Stomach (tissue), 9 donors: ENCODE results near the gene LIPA. TPM values are rescaled to one million over a fixed set of nuclear protein-coding genes. Genes with fewer than 3 reads are reported as not detected.
"Not testable (repeated sequence)": the region's sequence is repeated elsewhere in the genome, so short reads cannot be mapped to it uniquely, and the experiment has no call there.

ENCODE experiments used
- DNase-seq, 2 donors: peaks; one replicate each; pipeline versions ENCODE4 v3.0.0 to v3.0.0-alpha.2; 2013 to 2019
- H3K27ac ChIP-seq, 5 donors: fragments of 200-600 bp in 4 of 5; sonication (generic) in 4 of 5; one replicate each; pipeline ENCODE4 v1.5.1; 2013 to 2019; ENCODE audit warnings: mild to moderate bottlenecking in 1 of 5, moderate library complexity in 1 of 5
- H3K27me3 ChIP-seq, 3 donors: fragments of 200-600 bp; sonication (generic); one replicate each; pipeline ENCODE4 v1.5.1; 2017 to 2019; ENCODE audit warnings: mixed run types in 1 of 3
- H3K36me3 ChIP-seq, 4 donors: fragments of 200-600 bp; sonication (generic); 1 replicate in 3 of 4; 2 replicates in 1 of 4; pipeline ENCODE4 v1.5.1; 2016 to 2019
- H3K4me1 ChIP-seq, 4 donors: fragments of 200-600 bp; sonication (generic); one replicate each; pipeline ENCODE4 v1.5.1; 2016 to 2019
- H3K4me3 ChIP-seq, 4 donors: fragments of 200-600 bp; sonication (generic) in 3 of 4; one replicate each; pipeline ENCODE4 v1.5.1; 2016 to 2019; ENCODE audit warnings: mild to moderate bottlenecking in 1 of 4
- H3K9me3 ChIP-seq, 4 donors: fragments of 200-600 bp; sonication (generic); one replicate each; pipeline ENCODE4 v1.5.1; 2016 to 2019
- EP300 ChIP-seq: sonication (generic); formaldehyde crosslinking; IDR thresholded peaks from one replicate; pipeline ENCODE4 v1.6.1; 2017; ENCODE audit warnings: antibody characterized with exemption
- POLR2A ChIP-seq, 4 donors: fragments of 450-650 bp; IDR thresholded peaks; one replicate each; pipeline ENCODE4 v1.6.1; 2016; ENCODE audit warnings: antibody characterized with exemption in 4 of 4, control low read depth in 2 of 4, mild to moderate bottlenecking in 1 of 4, moderate library complexity in 1 of 4
- POLR2AphosphoS5 ChIP-seq, 3 donors: sonication (generic); formaldehyde crosslinking; IDR thresholded peaks; one replicate each; pipeline ENCODE4 v1.6.1; 2016; ENCODE audit warnings: antibody characterized with exemption in 3 of 3
- WGBS, 5 donors: extraction: QIAGEN DNeasy Blood & Tissue Kit in 3 of 5; methylation state at CpG; one replicate each; pipeline versions ENCODE4 v1.1.5 to v1.1.7; 2013 to 2018; 5-methylcytosine and 5-hydroxymethylcytosine counted together
- intact Hi-C: fragments of 100-400 bp; cut with DNase I; formaldehyde crosslinking; loops from one replicate; pipeline ENCODE4 v1.15.1; 2023; ENCODE audit warnings: low total_unique reads
- polyA plus RNA-seq, 3 donors: library from polyadenylated mRNA; stranded (reverse); fragments of 200-250 nt; gene quantifications; one replicate each; pipeline ENCODE4 v1.2.3, GENCODE V29; 2013
- total RNA-seq, 5 donors: library from RNA; depleted of rRNA; stranded (reverse); fragments of >200 nt; gene quantifications; one replicate each; pipeline versions ENCODE4 v1.1.0 to v1.2.3, GENCODE V29; 2014 to 2016
- TF ChIP-seq, protein P1 (sequence below), 7 experiments: fragments of 450-650 bp in 4 of 7; fragments of 200-600 bp in 3 of 7; sonication (generic) in 3 of 7; IDR thresholded peaks; one replicate each; pipeline ENCODE4 v1.5.1; 2016 to 2019; ENCODE audit warnings: antibody characterized with exemption in 7 of 7, control low read depth in 2 of 7, mild to moderate bottlenecking in 1 of 7
- donor health status: healthy with polysubstance abuse.
- donor health status: Bipolar disorder and iron deficiency.
- donor health status: healthy.

LIPA gene
- total and polyA plus RNA-seq, 8 donors: 1.8 to 65.9 (median 13.0) TPM

DNA sequence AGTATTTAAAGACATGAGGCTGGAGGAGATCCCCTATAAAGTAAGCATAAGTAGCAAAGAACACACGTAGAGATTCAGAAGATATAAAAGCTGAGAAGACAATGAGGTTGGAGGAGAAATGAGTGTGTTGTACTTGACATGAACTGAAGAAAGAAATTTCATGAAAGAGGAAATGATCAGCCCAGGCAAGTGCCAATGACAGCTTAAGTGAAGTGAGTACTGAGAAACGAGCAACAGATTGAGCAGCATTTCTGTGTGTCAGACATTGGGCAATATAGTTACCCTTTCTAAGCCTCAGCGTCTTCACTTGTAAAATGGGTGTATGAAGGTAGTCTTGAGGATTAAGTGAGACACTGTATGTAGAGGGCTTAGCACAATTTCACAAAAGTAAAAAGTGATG is 4.8 kb upstream of the LIPA start:
- H3K27ac ChIP-seq: peak overlapping the region in 1 of 5 donors; percentile 28
- no peak for DNase-seq
- no peaks in the 10 kb centered on the region for H3K27me3 ChIP-seq
- peaks cover 0 to 7% (median 3%) of the 10 kb centered on the region in 4 donors for H3K9me3 ChIP-seq
- intact Hi-C loops: loop anchor here (10.0 kb wide), 1 partner anchor 138 kb away; the partner anchor contains the start of gene IFIT1
- WGBS, 5 donors: 72 to 79% (median 74%) methylated on average over 3 of the region's 3 CpGs
- H3K4me1 ChIP-seq: peaks cover 5 to 15% (median 9%) of the 10 kb centered on the region in 4 donors
- TF ChIP-seq, protein P1, sequence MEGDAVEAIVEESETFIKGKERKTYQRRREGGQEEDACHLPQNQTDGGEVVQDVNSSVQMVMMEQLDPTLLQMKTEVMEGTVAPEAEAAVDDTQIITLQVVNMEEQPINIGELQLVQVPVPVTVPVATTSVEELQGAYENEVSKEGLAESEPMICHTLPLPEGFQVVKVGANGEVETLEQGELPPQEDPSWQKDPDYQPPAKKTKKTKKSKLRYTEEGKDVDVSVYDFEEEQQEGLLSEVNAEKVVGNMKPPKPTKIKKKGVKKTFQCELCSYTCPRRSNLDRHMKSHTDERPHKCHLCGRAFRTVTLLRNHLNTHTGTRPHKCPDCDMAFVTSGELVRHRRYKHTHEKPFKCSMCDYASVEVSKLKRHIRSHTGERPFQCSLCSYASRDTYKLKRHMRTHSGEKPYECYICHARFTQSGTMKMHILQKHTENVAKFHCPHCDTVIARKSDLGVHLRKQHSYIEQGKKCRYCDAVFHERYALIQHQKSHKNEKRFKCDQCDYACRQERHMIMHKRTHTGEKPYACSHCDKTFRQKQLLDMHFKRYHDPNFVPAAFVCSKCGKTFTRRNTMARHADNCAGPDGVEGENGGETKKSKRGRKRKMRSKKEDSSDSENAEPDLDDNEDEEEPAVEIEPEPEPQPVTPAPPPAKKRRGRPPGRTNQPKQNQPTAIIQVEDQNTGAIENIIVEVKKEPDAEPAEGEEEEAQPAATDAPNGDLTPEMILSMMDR (IDR thresholded peaks at IDR 0.05): no peak
- TF ChIP-seq POLR2A (IDR thresholded peaks at IDR 0.05) (no peak), POLR2AphosphoS5 (IDR thresholded peaks at IDR 0.05) (no peak), EP300 (no peak)
- no peaks in the 10 kb centered on the region for H3K36me3 ChIP-seq
- H3K4me3 ChIP-seq: no peak overlapping the region

DNA sequence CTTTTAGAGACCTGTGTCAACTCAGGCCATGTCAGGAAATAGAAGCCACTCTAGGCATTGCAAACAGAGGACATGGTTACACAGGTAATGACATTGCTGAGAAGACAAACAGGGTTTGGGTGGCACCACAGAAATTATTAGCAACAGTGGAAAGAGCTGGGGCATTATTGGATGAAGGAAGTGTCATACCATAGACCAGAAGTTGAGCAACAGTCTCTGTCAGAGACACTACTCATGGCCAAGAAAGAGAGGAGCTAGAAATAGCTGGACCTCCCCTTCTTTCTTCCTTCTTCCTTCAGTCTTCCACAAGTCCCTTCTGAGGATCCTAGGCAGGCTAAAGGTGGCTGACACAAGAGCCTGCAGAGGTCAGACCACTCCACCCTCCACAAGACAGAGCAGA is 4.2 kb upstream of the LIPA start:
- DNase-seq: no peak
- Histone ChIP-seq H3K4me1 (peaks cover 8 to 19% (median 13%) of the 10 kb centered on the region in 4 donors), H3K27me3 (no peaks in the 10 kb centered on the region), H3K4me3 (no peak overlapping the region), H3K36me3 (no peaks in the 10 kb centered on the region), H3K27ac (peak overlapping the region in 1 of 5 donors; percentile 28), H3K9me3 (peaks cover 0 to 7% (median 3%) of the 10 kb centered on the region in 4 donors)
- intact Hi-C loops: loop anchor here (10.0 kb wide), 1 partner anchor 139 kb away; the partner anchor contains the start of gene IFIT1
- TF ChIP-seq EP300 (no peak), POLR2A (IDR thresholded peaks at IDR 0.05) (no peak), POLR2AphosphoS5 (IDR thresholded peaks at IDR 0.05) (no peak)
- TF ChIP-seq, protein P1 (IDR thresholded peaks at IDR 0.05): no peak

DNA sequence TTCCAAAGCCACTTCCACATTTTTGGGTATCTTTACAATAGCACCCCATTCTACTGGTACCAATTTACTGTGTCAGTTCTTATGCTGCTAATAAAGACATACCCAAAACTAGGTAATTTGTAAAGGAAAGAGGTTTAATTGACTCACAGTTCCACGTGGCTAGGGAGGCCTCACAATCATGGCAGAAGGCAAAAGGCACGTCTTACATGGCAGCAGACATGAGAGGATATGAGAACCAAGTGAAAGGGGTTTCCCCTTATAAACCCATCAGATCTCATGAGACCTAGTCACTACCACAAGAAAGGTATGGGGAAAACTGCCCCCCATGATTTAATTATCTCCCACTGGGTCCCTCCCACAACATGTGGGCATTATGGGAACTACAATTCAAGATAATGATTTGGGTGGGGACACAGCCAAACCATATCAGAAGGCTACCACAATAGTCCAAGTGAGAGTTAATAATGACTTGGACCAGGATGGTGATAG is 3.6 kb upstream of the LIPA start:
- H3K4me3 ChIP-seq, H3K9me3 ChIP-seq, H3K27me3 ChIP-seq, H3K36me3 ChIP-seq, H3K27ac ChIP-seq, DNase-seq: not testable (repeated sequence)
- H3K4me1 ChIP-seq: peaks cover 7 to 19% (median 14%) of the 10 kb centered on the region in 4 donors
- 63 to 79% (median 72%) methylated on average over 2 of the region's 2 CpGs for WGBS, 5 donors
- intact Hi-C loops: loop anchor here (10.0 kb wide), 1 partner anchor 140 kb away; the partner anchor contains the start of gene IFIT1

DNA sequence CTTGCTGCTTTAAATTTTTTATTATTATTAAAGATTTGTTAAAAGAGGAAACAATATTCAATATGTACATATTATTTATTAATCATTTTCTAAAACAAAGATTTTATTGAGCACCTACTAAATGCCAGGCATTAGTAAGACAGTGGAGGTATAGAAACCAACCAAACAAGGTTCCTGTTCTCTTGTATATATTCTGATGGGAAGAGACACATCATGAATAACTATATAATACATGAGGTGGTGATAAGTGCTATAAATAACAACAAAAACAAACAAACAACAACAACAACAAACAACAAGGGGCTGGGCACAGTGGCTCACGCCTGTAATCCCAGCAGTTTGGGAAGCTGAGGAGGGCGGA is 630 bp upstream of the LIPA start:
- Histone ChIP-seq H3K27ac (peak overlapping the region in 3 of 5 donors; percentile 82 to 88 (median 84)), H3K36me3 (no peaks in the 10 kb centered on the region), H3K9me3 (peaks cover 0 to 7% (median 3%) of the 10 kb centered on the region in 4 donors), H3K4me1 (peaks cover 7 to 20% (median 14%) of the 10 kb centered on the region in 4 donors), H3K27me3 (no peaks in the 10 kb centered on the region), H3K4me3 (peak overlapping the region; percentile 73 to 91 (median 84))
- TF ChIP-seq POLR2A (IDR thresholded peaks at IDR 0.05): no peak
- TF ChIP-seq, protein P1 (IDR thresholded peaks at IDR 0.05): no peak
- no peak for TF ChIP-seq EP300
- TF ChIP-seq POLR2AphosphoS5 (IDR thresholded peaks at IDR 0.05): no peak
- WGBS, 5 donors: 80 to 100% (median 85%) methylated on average over 2 of the region's 2 CpGs
- intact Hi-C loops: loop anchor here (10.0 kb wide), 1 partner anchor 143 kb away; the partner anchor contains the start of gene IFIT1
- no peak for DNase-seq

DNA sequence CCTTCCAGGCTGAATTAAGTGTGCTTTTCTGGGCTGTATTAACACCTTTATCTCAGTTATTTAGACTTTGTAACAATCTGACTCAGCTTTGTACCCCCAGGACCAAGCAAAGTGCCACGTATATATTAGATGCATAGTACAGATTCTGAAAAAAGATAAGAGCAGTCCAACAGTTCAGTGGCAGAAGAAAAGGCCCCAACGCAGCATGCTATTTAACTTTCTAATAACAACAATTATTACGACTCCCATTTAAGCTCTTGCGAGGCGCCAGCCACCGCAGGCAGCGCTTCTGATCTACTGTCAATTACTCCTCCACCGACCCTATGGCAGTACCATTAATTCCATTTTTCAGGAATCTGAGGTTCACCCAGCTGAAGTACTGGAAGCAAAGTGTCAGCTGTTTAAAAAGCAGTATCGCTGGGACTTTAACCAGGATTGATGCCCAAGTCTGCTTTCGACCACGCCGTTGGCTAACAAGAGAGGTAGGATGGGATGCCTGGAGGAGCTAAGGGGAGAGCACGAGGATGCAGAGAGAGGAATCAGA is 638 bp downstream of the LIPA start:
- 13 to 20% (median 16%) methylated on average over 13 of the region's 13 CpGs for WGBS, 5 donors
- no peak for TF ChIP-seq EP300
- no peak for TF ChIP-seq POLR2AphosphoS5 (IDR thresholded peaks at IDR 0.05)
- TF ChIP-seq POLR2A (IDR thresholded peaks at IDR 0.05): no peak
- TF ChIP-seq, protein P1 (IDR thresholded peaks at IDR 0.05): no peak
- Histone ChIP-seq H3K27me3 (no peaks in the 10 kb centered on the region), H3K4me3 (peak overlapping the region; percentile 73 to 91 (median 84)), H3K27ac (peak overlapping the region in 4 of 5 donors; percentile 82 to 88 (median 84)), H3K4me1 (peaks cover 7 to 20% (median 14%) of the 10 kb centered on the region in 4 donors), H3K36me3 (no peaks in the 10 kb centered on the region), H3K9me3 (peaks cover 0 to 7% (median 3%) of the 10 kb centered on the region in 4 donors)
- intact Hi-C loops: loop anchor here (10.0 kb wide), 1 partner anchor 144 kb away; the partner anchor contains the start of gene IFIT1
- no peak for DNase-seq
